HG02678 (cell line): ENCODE data around the gene MYO5A.
A peak's percentile ranks its signal among the peaks of the same experiment; 100 is the strongest.
"Not testable (repeated sequence)": the region's sequence is repeated elsewhere in the genome, so short reads cannot be mapped to it uniquely, and the experiment has no call there.

ENCODE experiments used
- ATAC-seq: cut with Tn5 transposase; IDR thresholded peaks from one replicate; pipeline ENCODE4 v1.9.1; 2021; ENCODE audit warnings: mild to moderate bottlenecking, moderate library complexity; ENCODE audit not compliant: unreplicated experiment

Gene MYO5A

GRCh38 chr15:52528564-52529340 is at the start of gene MYO5A:
Gene MYO5A, minus strand, starts transcription at chr15:52528880. Its CDS starts 74 bp downstream, at chr15:52528806.
- peak; percentile 83 for ATAC-seq

GRCh38 chr15:52576692-52577091 is 48.0 kb upstream of the MYO5A start:
- ATAC-seq: no peak

- not testable (repeated sequence) for ATAC-seq
Observed at GRCh38 chr15:52575573-52575972, 46.9 kb upstream of the MYO5A start.

- no peak for ATAC-seq
Observed at GRCh38 chr15:52575072-52575471, 46.4 kb upstream of the MYO5A start.

GRCh38 chr15:52574623-52575022 is 45.9 kb upstream of the MYO5A start:
- not testable (repeated sequence) for ATAC-seq

GRCh38 chr15:52568601-52569585 is 40.2 kb upstream of the MYO5A start, which contains the start of gene ARPP19:
Gene ARPP19, minus strand, starts transcription at chr15:52569030. Its CDS starts 138 bp downstream, at chr15:52568892.
- peak; percentile 67 for ATAC-seq

GRCh38 chr15:52567871-52568600 is 39.4 kb upstream of the MYO5A start:
- ATAC-seq: no peak

GRCh38 chr15:52566889-52567288 is 38.2 kb upstream of the MYO5A start:
- ATAC-seq: no peak

GRCh38 chr15:52565417-52566358 is 37.0 kb upstream of the MYO5A start:
- ATAC-seq: peak; percentile 39

- no peak for ATAC-seq
Observed at GRCh38 chr15:52563501-52564060, 34.9 kb upstream of the MYO5A start.

- ATAC-seq: no peak
Observed at GRCh38 chr15:52559575-52559974, 30.9 kb upstream of the MYO5A start.

GRCh38 chr15:52559022-52559421 is 30.3 kb upstream of the MYO5A start:
- ATAC-seq: no peak

GRCh38 chr15:52558196-52558595 is 29.5 kb upstream of the MYO5A start:
- ATAC-seq: peak; percentile 83

GRCh38 chr15:52557274-52557641 is 28.6 kb upstream of the MYO5A start:
- ATAC-seq: no peak

GRCh38 chr15:52556524-52557273 is 28.0 kb upstream of the MYO5A start:
- no peak for ATAC-seq

- ATAC-seq: no peak
Observed at GRCh38 chr15:52552303-52552702, 23.6 kb upstream of the MYO5A start.

GRCh38 chr15:52551762-52552161 is 23.1 kb upstream of the MYO5A start:
- ATAC-seq: no peak

- ATAC-seq: not testable (repeated sequence)
Observed at GRCh38 chr15:52551186-52551585, 22.5 kb upstream of the MYO5A start.
